KOPT-K1 (cell line): ENCODE data around the gene HECTD2.
"Not testable (repeated sequence)": the region's sequence is repeated elsewhere in the genome, so short reads cannot be mapped to it uniquely, and the experiment has no call there.

Source experiments
- H3K27ac ChIP-seq: fragments of 200-600 bp; sonication (generic); 2 replicates; pipeline ENCODE4 v1.5.1; 2016; ENCODE audit warnings: antibody characterized with exemption, mild to moderate bottlenecking, low read depth, low read length; ENCODE audit not compliant: poor library complexity, severe bottlenecking
- H3K36me3 ChIP-seq: fragments of 200-600 bp; sonication (generic); 2 replicates; pipeline ENCODE4 v1.5.1; 2017; ENCODE audit warnings: antibody characterized with exemption, mild to moderate bottlenecking, low read length, moderate library complexity; ENCODE audit not compliant: insufficient read depth
- H3K9me3 ChIP-seq: fragments of 200-600 bp; sonication (generic); 2 replicates; pipeline ENCODE4 v1.5.1; 2017; ENCODE audit warnings: antibody characterized with exemption, low read length, mild to moderate bottlenecking; ENCODE audit not compliant: insufficient read depth, poor library complexity, severe bottlenecking

Gene HECTD2

DNA sequence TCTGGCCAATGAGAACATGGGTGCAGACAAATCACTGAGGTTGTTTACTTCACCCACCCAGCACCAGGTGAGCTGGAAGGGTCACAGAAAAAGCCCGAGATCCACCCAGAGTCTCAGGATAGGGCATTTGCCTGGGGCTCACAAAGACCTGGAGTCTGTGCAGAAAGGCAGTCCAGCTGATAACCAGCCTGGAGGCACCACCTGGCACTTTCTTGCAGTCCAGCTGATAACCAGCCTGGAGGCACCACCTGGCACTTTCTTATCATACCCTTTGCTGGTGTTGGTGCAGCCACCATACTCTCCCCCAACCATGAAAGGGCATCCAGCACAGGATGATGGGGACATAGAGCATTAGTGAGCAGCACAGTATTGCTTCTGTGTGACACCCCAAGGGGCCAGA is 118.6 kb downstream of the HECTD2 start:
- H3K27ac ChIP-seq, result no peak overlapping the region
- no peaks in the 10 kb centered on the region for H3K36me3 ChIP-seq
- H3K9me3 ChIP-seq, result no peaks in the 10 kb centered on the region

DNA sequence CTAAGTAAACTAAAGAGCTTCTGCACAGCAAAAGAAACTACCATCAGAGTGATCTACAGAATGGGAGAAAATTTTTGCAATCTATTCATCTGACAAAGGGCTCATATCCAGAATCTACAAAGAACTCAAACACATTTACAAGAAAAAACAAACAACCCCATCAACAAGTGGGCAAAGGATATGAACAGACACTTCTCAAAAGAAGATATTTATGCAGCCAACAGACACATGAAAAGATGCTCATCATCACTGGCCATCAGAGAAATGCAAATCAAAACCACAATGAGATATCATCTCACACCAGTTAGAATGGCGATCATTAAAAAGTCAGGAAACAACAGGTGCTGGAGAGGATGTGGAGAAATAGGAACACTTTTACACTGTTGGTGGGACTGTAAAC is 124.6 kb downstream of the HECTD2 start:
- H3K36me3 ChIP-seq, H3K9me3 ChIP-seq, H3K27ac ChIP-seq: not testable (repeated sequence)

DNA sequence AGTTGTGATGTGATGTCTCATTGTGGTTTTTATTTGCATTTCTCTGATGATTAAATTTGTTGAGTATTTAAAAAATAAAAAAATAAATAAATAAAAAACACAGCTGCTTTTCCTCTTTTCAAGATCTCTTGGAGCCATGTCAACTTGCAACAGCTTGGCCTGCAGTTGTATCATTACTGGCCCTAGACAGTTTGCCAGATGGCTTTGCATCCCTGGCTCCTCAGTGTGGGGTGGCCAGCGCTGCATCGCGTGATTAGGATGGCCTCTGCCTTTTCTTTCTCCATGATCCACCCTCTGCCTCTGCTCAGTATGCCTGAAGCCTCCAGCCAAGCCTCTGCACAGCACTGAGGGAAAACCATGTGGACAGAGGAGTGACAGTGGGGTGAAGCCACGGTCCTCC is 126.0 kb downstream of the HECTD2 start:
- no peaks in the 10 kb centered on the region for H3K36me3 ChIP-seq
- H3K9me3 ChIP-seq, result no peaks in the 10 kb centered on the region
- no peak overlapping the region for H3K27ac ChIP-seq

DNA sequence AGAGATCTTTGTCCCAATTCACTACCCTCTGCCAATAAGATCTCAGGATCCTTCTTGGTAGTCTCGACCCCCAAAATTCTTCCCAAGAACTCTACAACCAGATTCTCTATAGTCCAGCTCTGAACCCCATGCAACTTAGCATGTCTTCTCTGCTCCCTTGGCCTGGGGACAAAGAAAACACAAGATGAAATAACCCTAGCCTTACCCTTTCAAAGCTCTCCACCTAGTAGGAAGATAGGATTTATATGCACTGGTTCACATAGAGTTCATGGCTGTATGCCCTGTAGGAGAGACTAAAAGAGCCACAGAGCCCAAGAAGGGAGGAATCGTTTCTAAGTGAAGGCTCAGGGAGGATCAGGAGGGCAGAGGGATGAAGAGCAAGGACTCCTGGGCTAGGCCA is 126.6 kb downstream of the HECTD2 start:
- Histone ChIP-seq H3K27ac (no peak overlapping the region), H3K9me3 (no peaks in the 10 kb centered on the region), H3K36me3 (no peaks in the 10 kb centered on the region)

DNA sequence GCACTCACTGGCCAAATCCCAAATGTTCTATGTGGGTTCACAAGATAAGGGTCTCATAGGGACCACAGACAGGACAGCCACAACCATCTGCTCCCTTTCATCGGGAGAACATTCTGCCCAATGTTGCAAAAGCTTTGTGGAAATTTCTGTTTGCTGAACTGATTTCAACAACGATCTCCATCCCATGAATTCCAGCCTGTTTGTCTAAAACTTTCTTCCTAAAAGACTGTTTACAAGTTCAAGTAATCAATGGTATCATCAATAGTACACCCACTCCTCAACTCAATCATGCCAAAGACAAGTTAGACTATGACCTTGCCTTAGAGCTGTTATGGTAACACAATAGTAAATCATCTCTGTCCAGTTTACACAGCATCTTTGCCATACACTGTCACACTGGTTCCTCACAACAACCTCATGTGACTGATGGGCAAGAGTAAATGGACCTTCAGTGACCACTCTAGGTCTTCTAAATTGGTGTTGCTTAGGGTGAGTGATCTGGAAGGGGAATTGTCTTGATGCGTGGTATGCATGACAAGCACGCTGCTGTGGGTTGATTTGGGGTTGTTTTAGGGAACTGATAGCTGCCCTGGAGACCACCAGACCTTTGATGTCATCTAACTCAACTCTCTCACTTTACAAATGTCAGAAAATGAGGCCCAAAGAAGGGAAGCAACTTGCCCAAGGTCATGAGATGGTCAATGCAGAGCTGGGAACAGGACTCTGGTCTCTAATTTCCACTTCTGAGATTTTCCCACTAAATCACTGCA is 127.7 kb downstream of the HECTD2 start:
- no peaks in the 10 kb centered on the region for H3K36me3 ChIP-seq
- no peaks in the 10 kb centered on the region for H3K9me3 ChIP-seq
- H3K27ac ChIP-seq, result no peak overlapping the region

DNA sequence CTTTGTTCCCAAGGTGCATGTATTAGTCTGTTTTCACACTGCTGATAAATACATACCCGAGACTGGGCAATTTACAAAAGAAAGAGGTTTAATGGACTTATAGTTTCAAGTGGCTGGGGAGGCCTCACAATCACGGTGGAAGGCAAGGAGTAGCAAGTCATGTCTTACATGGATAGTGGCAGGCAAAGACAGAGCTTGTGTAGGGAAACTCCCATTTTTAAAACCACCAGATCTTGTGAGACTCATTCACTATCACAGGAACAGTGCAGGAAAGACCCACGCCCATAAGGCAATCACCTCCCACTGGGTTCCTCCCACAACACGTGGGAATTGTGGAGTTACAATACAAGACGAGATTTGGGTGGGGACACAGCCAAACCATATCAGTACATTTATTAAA is 129.8 kb downstream of the HECTD2 start:
- Histone ChIP-seq H3K9me3 (no peaks in the 10 kb centered on the region), H3K36me3 (no peaks in the 10 kb centered on the region)

DNA sequence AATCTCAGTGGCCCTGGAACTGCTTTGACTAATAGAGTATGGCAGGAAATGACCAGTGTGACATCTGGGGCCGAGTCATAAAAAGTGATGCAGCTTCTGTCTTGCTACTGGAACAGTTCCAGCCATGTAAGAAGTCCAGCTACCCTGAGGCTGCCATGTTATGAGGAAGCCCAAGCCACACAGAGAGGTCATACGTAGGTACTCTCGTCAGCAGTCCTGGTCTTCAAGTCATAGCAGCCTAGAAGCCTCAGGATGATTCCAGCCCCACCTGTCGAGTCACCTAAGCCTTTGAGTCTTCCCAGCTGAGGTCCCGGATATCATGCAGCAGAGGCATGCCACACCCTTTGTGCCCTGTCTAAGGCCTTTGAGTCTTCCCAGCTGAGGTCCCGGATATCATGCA is 130.6 kb downstream of the HECTD2 start:
- no peaks in the 10 kb centered on the region for H3K36me3 ChIP-seq
- no peak overlapping the region for H3K27ac ChIP-seq
- no peaks in the 10 kb centered on the region for H3K9me3 ChIP-seq

More for the DNA sequence above, 129.8 kb downstream of the HECTD2 start:
- no peak overlapping the region for H3K27ac ChIP-seq

DNA sequence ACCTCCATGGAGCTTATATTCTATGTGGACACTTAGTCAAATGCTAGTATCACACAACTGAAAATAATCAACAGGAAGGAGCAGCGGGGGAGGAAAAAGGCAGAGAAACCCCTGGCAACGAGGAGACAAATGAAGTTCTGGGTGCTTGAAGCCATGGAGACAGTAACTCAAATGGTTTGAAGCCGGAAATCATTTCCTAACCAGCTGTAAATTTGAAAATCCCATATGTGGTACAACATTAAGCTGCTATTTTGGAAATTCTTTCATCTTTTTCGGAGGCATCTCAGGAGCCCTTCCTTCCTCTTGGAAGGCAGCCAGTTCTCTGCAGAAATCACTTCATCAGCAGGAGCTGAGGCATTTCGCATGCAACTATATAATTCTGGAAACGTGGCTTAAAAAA is 131.3 kb downstream of the HECTD2 start:
- H3K27ac ChIP-seq, result no peak overlapping the region
- no peaks in the 10 kb centered on the region for H3K9me3 ChIP-seq
- H3K36me3 ChIP-seq, result no peaks in the 10 kb centered on the region

DNA sequence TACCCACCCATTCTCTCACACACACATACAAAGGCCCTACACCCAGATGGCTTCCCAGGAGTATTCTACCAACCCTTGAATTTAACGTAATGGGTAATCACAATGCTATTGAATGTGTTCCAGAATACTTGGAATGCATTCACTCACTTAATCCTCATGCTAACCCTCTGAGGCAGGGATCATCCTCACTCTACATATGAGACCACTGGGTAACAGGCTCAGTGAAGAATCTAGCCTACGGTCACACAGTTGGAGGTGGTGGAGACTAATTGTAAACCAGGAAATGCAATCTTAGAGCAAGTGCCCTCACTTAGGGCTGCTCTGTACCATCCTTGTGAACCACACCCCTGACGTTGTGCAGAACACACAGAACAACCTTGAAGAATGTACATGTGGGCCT is 135.2 kb downstream of the HECTD2 start:
- Histone ChIP-seq H3K9me3 (no peaks in the 10 kb centered on the region), H3K27ac (no peak overlapping the region), H3K36me3 (no peaks in the 10 kb centered on the region)

DNA sequence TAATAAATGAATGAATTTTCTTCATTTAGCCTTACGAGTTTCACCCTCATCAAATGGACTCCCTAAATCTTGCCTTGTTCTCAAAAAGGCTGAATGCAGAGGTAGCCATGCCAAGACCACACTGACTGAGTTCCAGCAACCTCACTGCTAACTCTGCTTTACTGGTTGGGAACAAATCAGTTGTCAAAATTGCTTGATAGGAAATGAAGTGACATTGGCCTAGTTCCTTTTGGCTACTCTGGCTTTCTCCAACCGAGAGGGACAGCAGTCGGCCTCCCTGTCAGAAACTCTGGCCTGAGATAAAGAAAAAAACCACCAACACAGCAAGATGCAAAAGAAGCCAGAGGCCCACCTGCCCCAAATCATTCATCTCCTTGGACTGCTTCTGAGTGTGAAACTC is 135.7 kb downstream of the HECTD2 start:
- Histone ChIP-seq H3K36me3 (no peaks in the 10 kb centered on the region), H3K27ac (no peak overlapping the region), H3K9me3 (no peaks in the 10 kb centered on the region)

DNA sequence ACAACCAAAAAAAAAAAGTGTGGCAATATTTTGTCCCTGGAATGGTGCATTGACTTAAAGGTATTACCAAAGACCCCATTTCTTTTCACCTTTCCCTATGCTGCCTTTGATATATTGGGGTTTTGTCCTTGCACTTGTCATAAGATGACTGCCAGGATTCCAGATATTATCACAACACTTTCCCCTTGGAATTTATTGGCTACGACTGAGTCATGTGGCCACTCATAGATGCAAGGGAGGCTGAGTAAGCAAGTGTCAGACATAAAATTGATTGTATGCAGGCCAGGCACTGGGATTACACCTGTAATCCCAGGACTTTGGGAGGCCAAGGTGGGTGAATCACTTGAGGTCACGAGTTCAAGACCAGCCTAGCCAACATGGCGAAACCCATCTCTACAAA is 139.1 kb downstream of the HECTD2 start:
- Histone ChIP-seq H3K27ac (no peak overlapping the region), H3K36me3 (no peaks in the 10 kb centered on the region), H3K9me3 (no peaks in the 10 kb centered on the region)

DNA sequence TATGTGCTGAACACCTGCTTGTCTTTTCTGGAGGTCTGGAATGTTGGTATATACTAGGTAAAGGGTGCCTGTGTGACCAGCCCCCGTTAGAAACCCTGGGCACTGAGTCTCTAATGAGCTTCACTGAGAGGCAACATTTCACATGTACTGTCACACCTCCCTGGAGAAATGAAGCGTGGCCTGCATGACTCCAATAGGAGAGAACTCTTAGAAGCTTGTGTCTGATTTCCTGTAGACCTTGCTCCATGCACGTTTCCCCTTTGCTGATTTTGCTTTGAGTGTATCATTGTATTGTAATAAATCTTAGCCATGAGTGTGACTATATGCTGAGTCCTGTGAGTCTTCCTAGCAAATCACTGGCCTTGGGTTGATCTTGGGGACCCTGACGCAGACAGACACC is 139.9 kb downstream of the HECTD2 start:
- Histone ChIP-seq H3K9me3 (no peaks in the 10 kb centered on the region), H3K36me3 (no peaks in the 10 kb centered on the region), H3K27ac (no peak overlapping the region)

DNA sequence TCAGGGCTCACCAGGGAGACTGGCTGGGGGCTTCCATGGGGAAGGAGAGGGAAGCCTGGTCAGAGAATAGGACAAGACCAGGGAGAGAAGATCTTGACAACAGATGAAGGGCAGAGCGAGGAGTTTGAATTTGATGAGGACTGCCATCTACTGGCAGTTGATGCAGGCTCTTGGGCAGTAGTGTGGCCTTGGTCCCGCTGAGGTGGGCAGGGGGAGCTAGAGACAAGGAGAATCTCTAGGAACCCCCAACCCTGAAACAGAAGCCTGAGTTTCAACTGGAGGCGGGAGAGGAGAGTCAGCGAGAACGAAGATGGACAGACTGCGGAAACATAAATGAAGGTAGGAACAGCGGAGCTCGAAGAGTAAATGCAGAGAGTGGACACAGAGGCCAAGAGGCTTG is 141.7 kb downstream of the HECTD2 start:
- H3K27ac ChIP-seq, result no peak overlapping the region
- H3K9me3 ChIP-seq, result no peaks in the 10 kb centered on the region

DNA sequence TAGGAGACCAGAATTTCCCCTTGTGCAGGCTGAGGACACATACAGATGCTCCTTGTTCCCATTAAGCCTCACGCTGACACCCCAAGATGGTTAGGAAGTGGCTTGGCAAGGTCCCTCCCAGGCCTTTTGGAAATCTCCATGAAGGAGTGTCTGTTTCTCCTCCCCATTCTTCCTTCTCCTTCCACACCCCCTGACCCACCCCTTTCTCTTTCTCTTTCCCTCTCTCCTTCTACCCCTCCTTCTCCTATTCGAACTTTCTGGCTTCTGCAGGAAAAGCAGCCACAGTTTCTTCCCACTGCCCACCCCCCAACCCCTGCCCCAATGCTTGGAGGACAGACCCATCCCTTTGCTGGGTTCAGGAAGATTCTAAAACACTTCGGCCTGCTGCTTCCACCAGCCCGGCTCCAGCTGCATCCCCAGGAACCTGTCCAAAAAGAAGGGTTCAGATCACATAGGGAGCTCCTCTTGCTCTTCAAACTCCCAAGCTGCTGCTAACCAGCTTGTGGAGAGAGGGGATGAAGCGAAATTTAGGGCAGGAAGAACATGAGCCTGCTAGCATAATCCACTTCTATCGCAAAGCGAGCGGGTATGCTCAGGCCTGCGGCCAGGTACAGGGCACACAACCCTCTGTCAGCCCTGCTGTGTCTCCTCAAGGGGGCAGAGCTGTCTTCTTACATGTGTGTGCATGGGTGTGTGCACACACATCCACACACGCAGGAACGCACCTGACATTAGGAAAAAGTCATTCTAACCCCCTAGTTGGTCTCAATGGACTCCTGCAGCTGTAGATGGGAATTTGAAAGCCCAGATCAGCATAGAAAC is 142.3 kb downstream of the HECTD2 start:
- Histone ChIP-seq H3K27ac (no peak overlapping the region), H3K36me3 (no peaks in the 10 kb centered on the region), H3K9me3 (no peaks in the 10 kb centered on the region)

More for the DNA sequence above, 141.7 kb downstream of the HECTD2 start:
- no peaks in the 10 kb centered on the region for H3K36me3 ChIP-seq

DNA sequence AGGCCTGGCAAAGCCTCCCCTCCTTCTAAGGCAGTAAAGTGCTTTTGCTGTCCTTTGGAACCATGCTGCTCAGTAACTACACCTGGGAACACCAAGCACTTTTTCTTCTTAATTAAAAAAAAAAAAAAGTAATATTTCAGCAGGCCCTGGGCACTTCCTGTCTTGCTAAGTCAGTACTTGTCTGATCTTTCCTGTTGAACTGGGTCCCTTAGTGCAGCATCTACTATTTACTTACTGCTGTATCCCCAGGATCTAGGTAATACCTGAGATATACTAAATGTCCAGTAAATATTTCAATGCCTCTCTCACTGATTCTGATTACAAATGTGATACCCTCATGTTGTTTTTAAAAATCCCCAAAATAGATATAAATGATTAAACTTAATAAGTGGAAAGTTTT is 145.3 kb downstream of the HECTD2 start:
- no peak overlapping the region for H3K27ac ChIP-seq
- no peaks in the 10 kb centered on the region for H3K36me3 ChIP-seq
- H3K9me3 ChIP-seq, result no peaks in the 10 kb centered on the region
